Measurements from ENCODE around the gene SMTNL1.

SMTNL1 gene

GRCh38 chr11:57504511-57504910, 32.9 kb upstream of the SMTNL1 start:
- no peaks in the 10 kb centered on the region for H3F3A ChIP-seq (ENCODE audit: insufficient read depth, low read length)
- no peak overlapping the region for H3K4me3 ChIP-seq (ENCODE audit: low read length)
- no peaks in the 10 kb centered on the region for H3K9me2 ChIP-seq (replicated peaks; ENCODE audit: insufficient read depth, low read length)
- TF ChIP-seq EZH2 (optimal IDR thresholded peaks at IDR 0.05; ENCODE audit: low read depth, low read length) (no peak), EZH2phosphoT487 (IDR thresholded peaks at IDR 0.05; ENCODE audit: low read length) (no peak), CTCF (IDR thresholded peaks at IDR 0.05; ENCODE audit: low read length) (no peak)
- no peaks in the 10 kb centered on the region for H3K27me3 ChIP-seq (replicated peaks; ENCODE audit: insufficient read depth, low read length)
- H3K36me3 ChIP-seq (replicated peaks; ENCODE audit: insufficient read depth, low read length) = no peaks in the 10 kb centered on the region
- no peaks in the 10 kb centered on the region for H3K9me3 ChIP-seq (replicated peaks; ENCODE audit: insufficient read depth, low read length)
- no peak overlapping the region for H2AFZ ChIP-seq (ENCODE audit: low read length)
- H3K4me1 ChIP-seq (ENCODE audit: low read length) = no peaks in the 10 kb centered on the region
- no peak overlapping the region for H3K9ac ChIP-seq (ENCODE audit: low read length)
- no peak overlapping the region for H3K27ac ChIP-seq (ENCODE audit: low read length)
- H4K20me1 ChIP-seq (ENCODE audit: insufficient read depth, low read length) = no peaks in the 10 kb centered on the region
- DNase-seq = no peak
- H3K4me2 ChIP-seq (ENCODE audit: low read depth, low read length) = no peak overlapping the region
- no peaks in the 10 kb centered on the region for H3K79me2 ChIP-seq (ENCODE audit: low read length)

- Histone ChIP-seq H3F3A (ENCODE audit: insufficient read depth, low read length) (no peaks in the 10 kb centered on the region), H3K27ac (ENCODE audit: low read length) (no peak overlapping the region), H3K4me2 (ENCODE audit: low read depth, low read length) (no peak overlapping the region), H3K27me3 (replicated peaks; ENCODE audit: insufficient read depth, low read length) (no peaks in the 10 kb centered on the region), H4K20me1 (ENCODE audit: insufficient read depth, low read length) (no peaks in the 10 kb centered on the region), H2AFZ (ENCODE audit: low read length) (no peak overlapping the region), H3K9me2 (replicated peaks; ENCODE audit: insufficient read depth, low read length) (no peaks in the 10 kb centered on the region), H3K79me2 (ENCODE audit: low read length) (no peaks in the 10 kb centered on the region), H3K36me3 (replicated peaks; ENCODE audit: insufficient read depth, low read length) (no peaks in the 10 kb centered on the region), H3K4me3 (ENCODE audit: low read length) (no peak overlapping the region), H3K4me1 (ENCODE audit: low read length) (no peaks in the 10 kb centered on the region), H3K9ac (ENCODE audit: low read length) (no peak overlapping the region), H3K9me3 (replicated peaks; ENCODE audit: insufficient read depth, low read length) (no peaks in the 10 kb centered on the region)
- TF ChIP-seq EZH2 (optimal IDR thresholded peaks at IDR 0.05; ENCODE audit: low read depth, low read length) (no peak), EZH2phosphoT487 (IDR thresholded peaks at IDR 0.05; ENCODE audit: low read length) (no peak), CTCF (IDR thresholded peaks at IDR 0.05; ENCODE audit: low read length) (no peak)
- no peak for DNase-seq
Observed at GRCh38 chr11:57506522-57506921, 30.9 kb upstream of the SMTNL1 start.

DNA sequence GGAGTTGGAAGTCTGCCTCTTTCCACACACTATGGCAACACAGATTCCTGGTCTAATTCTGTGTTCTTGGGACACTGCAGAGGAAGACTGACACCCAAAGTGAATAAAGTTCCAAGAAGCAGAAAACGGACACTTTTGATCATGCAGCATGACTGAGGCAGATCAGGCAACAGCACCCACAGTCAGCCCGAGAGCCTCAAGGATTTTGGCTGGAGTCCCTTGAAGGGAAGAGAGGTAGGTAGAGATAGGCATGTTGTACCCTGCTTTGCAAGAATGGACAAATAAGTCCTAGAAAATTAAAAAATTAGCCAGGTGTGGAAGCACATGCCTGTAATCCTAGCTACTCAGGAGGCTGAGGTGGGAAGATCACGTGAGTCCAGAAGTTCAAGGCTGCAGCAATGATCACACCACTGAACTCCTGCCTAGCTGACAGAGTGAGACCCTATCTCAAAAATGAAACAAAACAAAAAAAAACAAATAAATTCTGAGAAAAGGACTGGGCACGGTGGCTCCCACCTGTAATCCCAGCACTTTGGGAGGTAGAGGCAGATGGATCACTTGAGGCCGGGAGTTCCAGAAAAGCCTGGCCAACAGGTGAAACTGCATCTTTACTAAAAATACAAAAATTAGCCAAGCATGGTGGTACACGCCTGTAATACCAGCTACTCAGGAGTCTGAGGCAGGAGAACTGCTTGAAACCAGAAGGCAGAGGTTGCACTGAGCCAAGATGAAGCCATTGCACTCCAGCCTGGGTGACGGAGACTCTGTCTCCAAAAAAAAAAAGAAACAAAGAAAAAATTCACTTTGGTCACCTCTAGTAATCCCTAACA, 28.8 kb upstream of the SMTNL1 start:
- no peak for DNase-seq
- Histone ChIP-seq H3K4me3 (ENCODE audit: low read length) (no peak overlapping the region), H3K36me3 (replicated peaks; ENCODE audit: insufficient read depth, low read length) (no peaks in the 10 kb centered on the region), H4K20me1 (ENCODE audit: insufficient read depth, low read length) (no peaks in the 10 kb centered on the region), H3K9ac (ENCODE audit: low read length) (no peak overlapping the region), H3K79me2 (ENCODE audit: low read length) (no peaks in the 10 kb centered on the region), H3F3A (ENCODE audit: insufficient read depth, low read length) (no peaks in the 10 kb centered on the region; the same call in 1 of the 2 replicates), H3K4me2 (ENCODE audit: low read depth, low read length) (no peak overlapping the region), H3K9me3 (replicated peaks; ENCODE audit: insufficient read depth, low read length) (no peaks in the 10 kb centered on the region), H3K27ac (ENCODE audit: low read length) (no peak overlapping the region), H2AFZ (ENCODE audit: low read length) (no peak overlapping the region), H3K9me2 (replicated peaks; ENCODE audit: insufficient read depth, low read length) (no peaks in the 10 kb centered on the region), H3K27me3 (replicated peaks; ENCODE audit: insufficient read depth, low read length) (no peaks in the 10 kb centered on the region), H3K4me1 (ENCODE audit: low read length) (no peaks in the 10 kb centered on the region)
- TF ChIP-seq EZH2phosphoT487 (IDR thresholded peaks at IDR 0.05; ENCODE audit: low read length) = no peak
- no peak for TF ChIP-seq CTCF (IDR thresholded peaks at IDR 0.05; ENCODE audit: low read length)
- TF ChIP-seq EZH2 (optimal IDR thresholded peaks at IDR 0.05; ENCODE audit: low read depth, low read length) = no peak

Measured in MM.1S (cell line).